ENCODE results near the gene BANF1. TPM values are rescaled to one million over a fixed set of nuclear protein-coding genes. Genes with fewer than 3 reads are reported as not detected.
A peak's percentile ranks its signal among the peaks of the same experiment; 100 is the strongest.

Gene BANF1
- total RNA-seq, 3 donors from 2014 or later: 286 to 337 (median 326) TPM

DNA sequence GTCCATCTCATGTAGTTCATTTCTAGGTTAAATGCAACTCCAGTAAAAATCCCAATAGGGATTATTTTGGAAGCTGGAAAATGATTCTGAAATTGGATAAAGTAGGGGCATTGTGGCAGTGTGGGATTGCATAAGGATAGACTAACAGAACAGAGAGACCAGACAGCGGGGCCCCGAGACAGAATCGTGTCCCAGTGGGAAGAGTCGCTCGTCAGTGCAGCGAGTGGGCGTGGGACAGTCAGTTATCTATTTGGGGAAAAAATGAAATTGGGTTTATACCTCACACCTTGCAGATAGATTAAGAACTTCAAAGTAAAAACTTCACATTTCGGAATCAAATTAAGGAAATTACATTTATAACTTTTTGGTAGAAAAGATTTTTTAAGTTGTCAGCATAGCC is 30.2 kb upstream of the BANF1 start:
- no peak for DNase-seq
- no peaks in the 10 kb centered on the region for H3K27me3 Mint-ChIP-seq (ENCODE audit: low read depth)
- no peak for ATAC-seq
- H3K9me3 Mint-ChIP-seq: no peaks in the 10 kb centered on the region
- peaks cover 2% of the 10 kb centered on the region for H3K4me1 Mint-ChIP-seq (ENCODE audit: low read depth)
- no peak overlapping the region for H3K4me3 Mint-ChIP-seq
- peaks cover 35% of the 10 kb centered on the region for H3K36me3 Mint-ChIP-seq (ENCODE audit: insufficient read depth)

DNA sequence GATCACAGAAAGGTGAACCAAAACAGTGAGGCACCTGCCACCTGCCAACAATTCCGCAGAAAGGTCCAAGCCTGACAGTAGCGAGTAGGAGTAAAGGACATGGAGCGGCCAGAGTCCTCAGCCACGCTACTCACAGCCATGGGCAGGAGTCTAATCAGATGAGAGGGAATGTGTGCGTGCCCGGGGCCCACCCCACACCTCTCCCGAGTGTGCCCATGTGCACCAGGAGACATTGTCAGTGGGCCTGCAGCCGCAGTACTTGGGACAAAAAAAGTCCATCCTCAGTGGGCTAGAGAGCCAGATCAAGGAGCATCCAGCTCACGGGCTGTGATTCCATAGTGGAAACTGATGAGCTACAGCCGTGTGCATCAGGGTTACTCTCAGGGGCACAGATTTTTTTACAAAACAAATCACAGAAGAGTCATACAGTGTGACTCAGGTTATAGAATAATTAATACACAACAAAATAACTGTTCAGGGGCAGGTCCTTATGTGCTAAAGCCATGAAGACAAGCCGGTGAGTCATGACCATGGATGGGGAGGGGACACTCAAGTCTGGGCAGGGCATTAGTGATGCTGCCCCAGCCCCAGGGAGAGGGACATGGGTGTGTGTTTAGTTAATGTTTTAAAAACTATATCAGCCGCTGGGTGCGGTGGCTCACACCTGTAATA is 28.7 kb upstream of the BANF1 start:
- H3K9me3 Mint-ChIP-seq: no peaks in the 10 kb centered on the region
- no peak for DNase-seq
- ATAC-seq: no peak
- H3K36me3 Mint-ChIP-seq (ENCODE audit: insufficient read depth): peaks cover 38% of the 10 kb centered on the region
- no peak overlapping the region for H3K4me3 Mint-ChIP-seq
- no peaks in the 10 kb centered on the region for H3K4me1 Mint-ChIP-seq (ENCODE audit: low read depth)
- no peaks in the 10 kb centered on the region for H3K27me3 Mint-ChIP-seq (ENCODE audit: low read depth)

DNA sequence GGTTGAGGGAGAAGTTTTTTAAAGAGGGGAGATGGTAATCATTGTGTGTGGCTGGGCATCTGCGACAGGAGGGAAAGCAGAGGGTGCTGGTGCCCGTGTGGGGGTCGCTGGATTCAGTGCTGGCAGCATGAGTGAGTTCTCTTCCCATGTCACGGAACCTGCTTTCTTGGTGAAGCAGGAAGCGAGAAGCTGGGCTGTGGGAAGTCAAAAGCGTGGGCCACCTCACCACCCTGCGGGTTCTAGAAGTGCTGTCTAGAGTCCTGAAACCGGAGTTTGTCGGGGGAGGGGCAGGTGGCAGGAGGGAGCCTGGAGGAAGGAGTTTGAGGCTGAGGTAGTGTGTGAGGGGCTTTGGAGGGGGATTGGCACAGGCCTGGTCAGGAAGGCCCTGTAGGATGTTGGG is 26.5 kb upstream of the BANF1 start:
- Mint-ChIP-seq H3K9me3 (no peaks in the 10 kb centered on the region), H3K27me3 (ENCODE audit: low read depth) (no peaks in the 10 kb centered on the region), H3K4me3 (no peak overlapping the region), H3K4me1 (ENCODE audit: low read depth) (no peaks in the 10 kb centered on the region), H3K36me3 (ENCODE audit: insufficient read depth) (peaks cover 38% of the 10 kb centered on the region)
- no peak for ATAC-seq
- DNase-seq: no peak

DNA sequence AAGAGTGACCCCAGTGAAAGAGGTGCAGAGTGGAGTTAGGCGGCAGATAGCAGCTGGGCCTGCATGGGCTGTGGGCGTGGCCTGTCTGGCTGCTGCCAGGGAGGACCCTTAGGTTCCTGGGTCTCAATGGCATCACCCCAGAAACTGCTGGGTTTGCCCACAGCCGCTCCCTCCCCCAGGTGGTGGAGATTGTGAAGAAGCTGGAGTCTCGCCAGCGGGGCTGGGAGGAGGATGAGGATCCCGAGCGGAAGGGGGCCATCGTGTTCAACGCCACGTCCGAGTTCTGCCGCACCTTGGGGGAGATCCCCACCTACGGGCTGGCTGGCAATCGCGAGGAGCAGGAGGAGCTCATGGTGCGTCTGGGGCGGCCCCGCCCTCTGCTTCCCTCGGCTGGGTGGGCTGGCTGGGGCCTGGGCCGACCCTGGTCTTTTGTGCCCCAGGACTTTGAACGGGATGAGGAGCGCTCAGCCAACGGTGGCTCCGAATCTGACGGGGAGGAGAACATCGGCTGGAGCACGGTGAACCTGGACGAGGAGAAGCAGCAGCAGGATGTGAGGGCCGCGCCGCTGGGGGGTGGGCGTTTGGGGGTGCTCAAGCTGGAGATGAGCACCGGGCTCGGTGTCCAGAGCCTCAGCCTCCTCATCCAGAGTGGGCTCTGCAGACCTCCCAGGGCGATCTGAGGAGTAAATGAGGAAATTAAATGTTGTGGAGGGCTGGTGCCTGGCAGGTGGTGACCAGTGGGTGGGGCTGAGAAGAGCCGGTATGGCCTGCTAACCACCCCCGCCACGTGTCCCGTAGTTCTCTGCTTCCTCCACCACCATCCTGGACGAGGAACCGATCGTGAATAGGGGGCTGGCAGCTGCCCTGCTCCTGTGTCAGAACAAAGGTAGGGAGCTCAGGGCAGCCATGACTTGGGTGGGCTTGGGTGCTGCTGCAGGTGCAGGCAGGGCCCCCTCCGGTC is 25.8 kb upstream of the BANF1 start:
- DNase-seq (no peak), ATAC-seq (no peak)
- peaks cover 38% of the 10 kb centered on the region for H3K36me3 Mint-ChIP-seq (ENCODE audit: insufficient read depth)
- no peaks in the 10 kb centered on the region for H3K9me3 Mint-ChIP-seq
- no peak overlapping the region for H3K4me3 Mint-ChIP-seq
- no peaks in the 10 kb centered on the region for H3K4me1 Mint-ChIP-seq (ENCODE audit: low read depth)
- no peaks in the 10 kb centered on the region for H3K27me3 Mint-ChIP-seq (ENCODE audit: low read depth)

DNA sequence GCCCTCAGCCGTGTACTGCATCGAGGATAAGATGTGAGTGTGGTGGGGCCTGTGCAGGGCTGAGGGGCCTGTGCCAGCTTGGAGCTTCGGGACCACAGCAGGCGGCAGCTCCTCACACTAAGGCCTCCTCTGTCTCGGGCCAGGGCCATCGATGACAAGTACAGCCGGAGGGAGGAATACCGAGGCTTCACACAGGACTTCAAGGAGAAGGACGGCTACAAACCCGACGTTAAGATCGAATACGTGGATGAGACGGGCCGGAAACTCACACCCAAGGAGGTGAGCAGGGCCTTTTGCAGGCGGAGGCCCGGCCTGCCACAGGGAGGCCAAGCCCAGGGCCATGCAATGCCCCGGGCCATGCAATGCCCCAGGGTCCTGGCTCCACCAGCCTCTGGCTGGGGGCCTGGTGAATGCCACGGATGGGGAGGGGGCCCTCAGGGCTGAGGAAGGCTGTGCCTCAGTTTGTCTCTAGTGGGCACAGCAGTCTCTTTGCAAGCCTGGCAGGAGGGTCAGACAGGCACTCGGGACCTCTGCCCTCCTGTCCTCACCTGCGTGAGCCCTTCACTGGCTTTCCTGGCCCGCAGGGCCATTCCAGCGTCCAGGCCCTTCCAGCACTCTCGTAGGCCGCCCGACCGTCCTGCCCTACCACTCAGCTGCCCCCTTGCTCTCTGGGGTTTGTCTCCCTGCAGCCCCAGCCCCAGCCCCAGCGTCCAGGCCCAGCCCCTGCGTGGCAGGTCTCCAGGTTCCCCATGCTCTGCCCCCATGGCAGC is 24.5 kb upstream of the BANF1 start:
- Mint-ChIP-seq H3K4me1 (ENCODE audit: low read depth) (no peaks in the 10 kb centered on the region), H3K9me3 (no peaks in the 10 kb centered on the region), H3K4me3 (no peak overlapping the region), H3K36me3 (ENCODE audit: insufficient read depth) (peaks cover 31% of the 10 kb centered on the region), H3K27me3 (ENCODE audit: low read depth) (no peaks in the 10 kb centered on the region)
- no peak for DNase-seq
- ATAC-seq: no peak

DNA sequence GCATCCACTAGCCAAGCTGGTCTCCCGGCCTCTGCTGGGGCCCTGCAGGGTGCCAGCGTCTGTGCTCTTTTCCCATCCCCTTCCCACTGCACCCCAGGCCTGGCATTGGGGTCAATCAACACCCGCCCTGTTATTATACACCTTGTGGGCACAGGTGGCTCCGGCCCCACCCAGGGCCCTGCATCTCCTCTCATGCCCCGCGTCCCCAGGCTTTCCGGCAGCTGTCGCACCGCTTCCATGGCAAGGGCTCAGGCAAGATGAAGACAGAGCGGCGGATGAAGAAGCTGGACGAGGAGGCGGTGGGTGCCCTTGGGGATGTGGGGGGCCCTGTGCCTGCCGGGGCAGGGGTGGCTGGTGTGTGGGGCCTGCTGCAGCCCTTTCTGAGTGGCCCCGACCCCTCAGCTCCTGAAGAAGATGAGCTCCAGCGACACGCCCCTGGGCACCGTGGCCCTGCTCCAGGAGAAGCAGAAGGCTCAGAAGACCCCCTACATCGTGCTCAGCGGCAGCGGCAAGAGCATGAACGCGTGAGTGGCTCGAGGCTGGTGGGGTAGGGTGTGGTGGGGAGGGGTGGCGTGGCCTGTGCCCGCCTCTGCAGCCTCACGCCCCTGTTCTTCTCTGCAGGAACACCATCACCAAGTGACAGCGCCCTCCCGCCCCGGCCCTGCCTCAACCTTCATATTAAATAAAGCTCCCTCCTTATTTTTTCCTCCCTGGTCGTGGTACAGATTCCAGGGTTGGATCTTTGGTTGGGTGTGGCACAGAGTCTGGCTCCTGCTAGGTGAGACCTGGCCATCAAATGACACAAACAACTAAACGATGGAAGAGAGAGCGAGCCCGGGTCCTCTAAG is 23.7 kb upstream of the BANF1 start:
- ATAC-seq: no peak
- no peaks in the 10 kb centered on the region for H3K4me1 Mint-ChIP-seq (ENCODE audit: low read depth)
- H3K36me3 Mint-ChIP-seq (ENCODE audit: insufficient read depth): peaks cover 27% of the 10 kb centered on the region
- H3K4me3 Mint-ChIP-seq: no peak overlapping the region
- H3K9me3 Mint-ChIP-seq: no peaks in the 10 kb centered on the region
- no peak for DNase-seq
- H3K27me3 Mint-ChIP-seq (ENCODE audit: low read depth): no peaks in the 10 kb centered on the region

DNA sequence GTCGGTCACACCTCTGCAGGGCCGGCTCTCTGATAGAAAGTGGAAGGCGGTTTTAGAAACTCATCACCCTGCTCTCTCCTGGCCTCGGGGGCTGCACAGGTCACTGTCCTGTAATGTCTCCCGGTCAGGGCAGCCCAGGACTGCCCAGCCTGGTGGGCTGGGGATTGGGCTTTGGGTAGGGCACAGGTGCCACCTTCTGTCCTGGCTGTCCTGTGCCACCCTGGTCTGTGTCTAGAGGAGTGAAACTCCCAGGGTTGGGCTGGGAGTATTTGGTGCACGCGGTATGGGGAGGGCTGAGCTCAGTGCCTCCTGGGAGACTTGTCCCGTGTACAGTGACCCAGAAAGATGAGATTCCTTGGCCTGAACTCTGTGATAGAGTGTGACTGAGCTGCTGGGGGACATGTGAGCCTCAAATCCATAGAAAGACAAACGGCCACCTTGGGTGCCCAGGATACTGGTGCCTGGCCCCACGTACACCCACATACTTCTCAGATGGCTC is 23.0 kb upstream of the BANF1 start:
- no peak for ATAC-seq
- no peaks in the 10 kb centered on the region for H3K27me3 Mint-ChIP-seq (ENCODE audit: low read depth)
- no peak for DNase-seq
- no peaks in the 10 kb centered on the region for H3K4me1 Mint-ChIP-seq (ENCODE audit: low read depth)
- no peak overlapping the region for H3K4me3 Mint-ChIP-seq
- H3K36me3 Mint-ChIP-seq (ENCODE audit: insufficient read depth): peaks cover 25% of the 10 kb centered on the region
- H3K9me3 Mint-ChIP-seq: no peaks in the 10 kb centered on the region

DNA sequence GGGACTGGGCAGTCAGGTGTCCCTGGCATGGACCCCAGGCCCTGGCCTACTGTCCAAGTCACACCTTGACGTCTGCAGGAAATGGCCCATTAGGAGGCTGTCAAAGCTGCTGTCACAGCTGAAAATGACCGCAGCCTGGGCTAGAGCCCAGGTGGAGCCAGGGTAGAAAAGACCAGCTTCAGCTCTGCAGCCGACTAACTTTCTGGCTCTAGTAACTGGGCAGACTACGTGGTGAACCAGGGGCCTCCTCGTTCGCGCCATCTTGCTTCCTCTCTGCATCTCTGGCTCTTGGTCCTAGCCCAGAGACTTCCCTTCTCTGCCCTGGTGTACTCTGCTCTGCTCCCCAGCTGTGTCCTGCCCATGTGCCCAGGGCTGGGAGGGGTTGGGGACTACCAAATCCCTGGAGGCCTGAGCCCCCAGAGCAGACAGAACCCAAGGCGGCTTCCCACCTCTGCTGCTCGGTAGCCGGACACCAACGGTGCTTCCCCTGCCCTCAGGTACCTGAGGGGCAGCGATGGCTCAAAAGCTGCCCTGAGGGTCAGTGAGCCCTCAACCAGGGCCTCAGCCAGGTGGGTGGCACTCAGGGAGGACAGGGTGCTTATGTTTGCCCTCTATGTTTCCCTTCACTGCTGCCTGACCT is 21.1 kb upstream of the BANF1 start:
- H3K4me1 Mint-ChIP-seq (ENCODE audit: low read depth): no peaks in the 10 kb centered on the region
- H3K9me3 Mint-ChIP-seq: no peaks in the 10 kb centered on the region
- no peak overlapping the region for H3K4me3 Mint-ChIP-seq
- DNase-seq (no peak), ATAC-seq (no peak)
- peaks cover 17% of the 10 kb centered on the region for H3K36me3 Mint-ChIP-seq (ENCODE audit: insufficient read depth)
- no peaks in the 10 kb centered on the region for H3K27me3 Mint-ChIP-seq (ENCODE audit: low read depth)

DNA sequence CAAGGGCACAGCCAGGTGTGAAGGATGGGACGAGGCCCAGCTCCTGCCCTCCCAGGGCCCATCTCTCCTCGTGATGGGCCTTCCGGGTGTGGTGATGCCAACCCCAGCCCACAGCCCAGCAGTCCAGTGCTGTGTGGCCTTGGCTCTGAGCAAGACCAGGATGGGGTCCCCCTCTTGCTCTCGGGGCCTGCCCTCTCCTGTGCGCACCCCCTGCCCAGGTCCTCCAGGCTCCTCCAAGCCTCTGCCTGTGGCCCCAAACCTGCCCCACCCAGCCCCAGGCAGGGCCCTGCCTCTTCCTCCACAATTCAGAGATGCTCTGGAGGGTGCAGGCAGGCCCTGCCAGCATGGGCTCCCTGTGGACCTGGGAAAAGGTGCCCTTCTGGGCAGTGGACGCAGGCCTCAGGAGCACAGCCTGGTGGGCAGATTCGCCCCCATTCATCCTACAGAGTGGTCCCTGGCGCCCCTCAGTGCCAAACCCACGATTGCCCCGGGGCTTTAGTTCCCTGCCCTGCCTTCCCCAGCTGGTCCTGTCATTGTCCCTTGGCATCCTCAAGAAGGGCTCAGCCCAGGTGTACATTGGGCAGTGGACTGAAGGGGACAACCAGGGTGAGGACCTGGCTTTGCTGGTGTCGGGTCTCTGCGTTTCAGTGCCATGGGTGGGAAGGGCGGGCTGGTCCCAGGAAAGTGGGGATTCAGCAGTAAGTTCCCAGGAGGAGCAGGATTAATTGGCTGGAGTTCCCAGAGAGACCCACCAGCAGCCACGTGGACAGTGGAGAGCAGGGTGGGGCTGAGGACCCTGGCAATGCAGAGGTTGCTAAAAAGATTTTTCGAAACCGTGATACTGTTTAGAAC is 20.1 kb upstream of the BANF1 start:
- H3K36me3 Mint-ChIP-seq (ENCODE audit: insufficient read depth): peaks cover 15% of the 10 kb centered on the region
- H3K4me3 Mint-ChIP-seq: no peak overlapping the region
- no peaks in the 10 kb centered on the region for H3K9me3 Mint-ChIP-seq
- no peaks in the 10 kb centered on the region for H3K4me1 Mint-ChIP-seq (ENCODE audit: low read depth)
- peak in 1 of 2 donors; percentile 15 for ATAC-seq
- H3K27me3 Mint-ChIP-seq (ENCODE audit: low read depth): no peaks in the 10 kb centered on the region
- no peak for DNase-seq

DNA sequence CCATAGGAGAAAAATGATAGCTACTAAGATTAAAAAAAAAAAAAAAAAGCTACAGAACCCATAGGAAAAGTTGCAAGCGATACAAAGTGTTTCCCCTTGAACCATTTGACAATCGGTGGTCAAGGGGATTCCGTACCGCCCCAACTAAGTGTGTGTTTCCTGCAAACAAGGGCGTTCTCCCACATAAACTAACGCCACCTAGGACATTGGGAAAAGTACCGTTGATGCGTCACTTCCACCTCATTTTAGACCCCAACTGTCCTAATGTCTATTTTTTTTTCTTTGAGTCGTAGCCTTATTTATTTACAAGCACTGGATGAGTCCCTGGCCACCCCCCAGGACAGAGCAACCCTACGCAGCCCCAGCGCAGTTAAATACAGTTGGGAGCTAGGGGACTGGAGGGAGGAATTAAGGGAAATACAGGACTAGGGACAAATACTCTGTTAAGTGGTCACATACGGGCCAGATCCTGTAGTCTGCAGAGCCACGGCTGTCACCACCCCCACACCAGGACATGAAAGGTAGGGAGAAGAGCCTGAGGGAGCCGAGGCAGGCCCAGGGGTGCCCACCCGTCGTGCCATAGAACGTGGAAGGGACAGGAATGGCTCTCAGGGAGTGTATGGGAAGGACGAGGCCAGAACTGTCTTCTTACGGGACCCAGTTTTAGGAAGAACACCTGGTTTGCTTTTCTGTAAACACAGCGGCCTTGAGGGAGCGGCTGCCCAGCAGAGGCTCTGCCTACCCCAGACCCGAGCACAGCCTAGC is 19.3 kb upstream of the BANF1 start:
- H3K9me3 Mint-ChIP-seq: no peaks in the 10 kb centered on the region
- no peaks in the 10 kb centered on the region for H3K4me1 Mint-ChIP-seq (ENCODE audit: low read depth)
- ATAC-seq (no peak), DNase-seq (no peak)
- H3K27me3 Mint-ChIP-seq (ENCODE audit: low read depth): no peaks in the 10 kb centered on the region
- H3K36me3 Mint-ChIP-seq (ENCODE audit: insufficient read depth): peaks cover 10% of the 10 kb centered on the region
- H3K4me3 Mint-ChIP-seq: no peak overlapping the region

DNA sequence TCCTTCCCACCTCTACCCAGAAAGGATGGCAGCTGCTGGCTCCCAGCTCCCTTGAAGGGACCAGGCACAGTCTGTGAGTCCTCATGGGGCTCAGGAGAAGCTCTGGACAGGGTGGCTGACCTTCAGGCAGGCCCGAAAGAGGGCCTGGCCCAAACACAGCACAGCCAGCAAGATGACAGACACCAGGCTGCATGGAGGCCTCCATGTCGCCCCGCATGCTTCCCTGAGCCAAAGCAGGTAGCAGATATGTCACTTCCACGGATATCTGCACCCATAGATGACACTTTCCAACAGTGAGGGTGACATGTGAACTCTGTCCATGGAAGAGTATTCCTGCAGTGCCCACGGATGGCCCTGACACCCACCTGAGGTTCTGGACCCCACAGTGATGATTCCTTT is 18.7 kb upstream of the BANF1 start:
- peaks cover 7% of the 10 kb centered on the region for H3K36me3 Mint-ChIP-seq (ENCODE audit: insufficient read depth)
- H3K4me1 Mint-ChIP-seq (ENCODE audit: low read depth): no peaks in the 10 kb centered on the region
- no peaks in the 10 kb centered on the region for H3K9me3 Mint-ChIP-seq
- H3K27me3 Mint-ChIP-seq (ENCODE audit: low read depth): no peaks in the 10 kb centered on the region
- DNase-seq (no peak), ATAC-seq (no peak)
- no peak overlapping the region for H3K4me3 Mint-ChIP-seq

DNA sequence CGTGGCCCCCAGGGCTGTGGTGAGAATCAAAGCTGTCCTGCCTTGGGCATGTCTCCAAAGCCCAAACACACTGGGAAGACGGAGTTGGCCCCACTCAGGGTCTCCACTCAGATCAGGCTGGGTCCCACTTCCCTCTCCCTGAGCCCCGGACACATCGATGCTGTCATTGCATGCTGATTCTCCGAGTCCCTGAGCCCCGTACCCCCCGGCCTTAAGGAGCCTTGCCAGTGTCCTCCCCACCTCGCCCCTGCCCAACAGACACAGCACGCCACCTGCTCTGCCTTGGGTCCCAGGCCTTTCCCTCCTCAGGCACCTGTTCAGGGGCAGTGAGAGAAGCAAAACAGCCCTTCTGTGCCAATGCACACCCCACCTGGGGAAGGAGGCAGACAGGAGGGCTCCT is 15.0 kb upstream of the BANF1 start:
- peaks cover 5% of the 10 kb centered on the region for H3K4me1 Mint-ChIP-seq (ENCODE audit: low read depth)
- no peak overlapping the region for H3K4me3 Mint-ChIP-seq
- DNase-seq (no peak), ATAC-seq (no peak)
- no peaks in the 10 kb centered on the region for H3K27me3 Mint-ChIP-seq (ENCODE audit: low read depth)
- no peaks in the 10 kb centered on the region for H3K36me3 Mint-ChIP-seq (ENCODE audit: insufficient read depth)
- H3K9me3 Mint-ChIP-seq: no peaks in the 10 kb centered on the region
